ENCODE data around the gene GRM2.

GRCh38 chr3:51706788-51707731 lies at the start of gene GRM2:
- TF ChIP-seq CTCF (conservative IDR thresholded peaks at IDR 0.05; ENCODE audit: low read depth, low read length) (no peak), EZH2 (IDR thresholded peaks at IDR 0.05; ENCODE audit: borderline replicate concordance, low read depth, low read length, poor library complexity, severe bottlenecking) (no peak)

Data from A673 (cell line).